GM21447 (cell line): Measurements from ENCODE around the gene LAIR2.
"Not testable (repeated sequence)": the region's sequence is repeated elsewhere in the genome, so short reads cannot be mapped to it uniquely, and the experiment has no call there.

ENCODE experiments used
- ATAC-seq: cut with Tn5 transposase; IDR thresholded peaks from one replicate; pipeline ENCODE4 v1.9.1; 2021; ENCODE audit not compliant: unreplicated experiment

The LAIR2 gene

GRCh38 chr19:54464044-54464629 is 38.5 kb upstream of the LAIR2 start:
- ATAC-seq = peak; percentile 47

GRCh38 chr19:54464630-54465425 is 37.8 kb upstream of the LAIR2 start:
- ATAC-seq = peak; percentile 44

- ATAC-seq = no peak
Measured at GRCh38 chr19:54465426-54466109, 37.1 kb upstream of the LAIR2 start.

- not testable (repeated sequence) for ATAC-seq
Measured at GRCh38 chr19:54466110-54466480, 36.5 kb upstream of the LAIR2 start.

GRCh38 chr19:54469496-54469934 is 33.1 kb upstream of the LAIR2 start:
- no peak for ATAC-seq

GRCh38 chr19:54470276-54470887 is 32.2 kb upstream of the LAIR2 start:
- ATAC-seq = no peak

GRCh38 chr19:54470991-54471782 is 31.4 kb upstream of the LAIR2 start:
- ATAC-seq = no peak

- no peak for ATAC-seq
Measured at GRCh38 chr19:54473071-54473891, 29.4 kb upstream of the LAIR2 start, which contains the start of gene CDC42EP5. TSS of gene CDC42EP5 (minus strand) at chr19:54473296. CDS start at chr19:54465547, 7,749 bp downstream.

- ATAC-seq = no peak
Measured at GRCh38 chr19:54473892-54474372, 28.7 kb upstream of the LAIR2 start.

GRCh38 chr19:54475706-54476105 is 26.9 kb upstream of the LAIR2 start:
- ATAC-seq = no peak

- no peak for ATAC-seq
Measured at GRCh38 chr19:54477650-54478049, 25.0 kb upstream of the LAIR2 start.

GRCh38 chr19:54478677-54479266 is 23.9 kb upstream of the LAIR2 start:
- ATAC-seq = no peak

- ATAC-seq = no peak
Measured at GRCh38 chr19:54480051-54480450, 22.6 kb upstream of the LAIR2 start.

- no peak for ATAC-seq
Measured at GRCh38 chr19:54481326-54481930, 21.2 kb upstream of the LAIR2 start.

GRCh38 chr19:54482889-54483288 is 19.7 kb upstream of the LAIR2 start:
- no peak for ATAC-seq

- ATAC-seq = no peak
Measured at GRCh38 chr19:54484451-54484850, 18.2 kb upstream of the LAIR2 start.

- no peak for ATAC-seq
Measured at GRCh38 chr19:54485851-54486250, 16.8 kb upstream of the LAIR2 start.

- no peak for ATAC-seq
Measured at GRCh38 chr19:54489341-54489740, 13.3 kb upstream of the LAIR2 start.

GRCh38 chr19:54489766-54490165 is 12.9 kb upstream of the LAIR2 start:
- ATAC-seq = no peak
